Suprapubic skin (tissue), 3 donors: ENCODE data around the gene IQGAP2.

Source experiments
- EP300 ChIP-seq: sonication (generic); formaldehyde crosslinking; IDR thresholded peaks from one replicate; pipeline ENCODE4 v1.6.1; 2017; ENCODE audit warnings: antibody characterized with exemption
- POLR2A ChIP-seq, 2 donors: fragments of 450-650 bp; IDR thresholded peaks; one replicate each; pipeline ENCODE4 v1.6.1; 2017; ENCODE audit warnings: antibody characterized with exemption in 2 of 2, mild to moderate bottlenecking in 2 of 2, moderate library complexity in 2 of 2
- TF ChIP-seq, protein P1 (sequence below), 2 donors: fragments of 200-600 bp in 1 of 2; fragments of 450-650 bp in 1 of 2; sonication (generic) in 1 of 2; IDR thresholded peaks; one replicate each; pipeline ENCODE4 v1.5.1; 2016 to 2019; ENCODE audit warnings: antibody characterized with exemption in 2 of 2, mild to moderate bottlenecking in 1 of 2, moderate library complexity in 1 of 2

DNA sequence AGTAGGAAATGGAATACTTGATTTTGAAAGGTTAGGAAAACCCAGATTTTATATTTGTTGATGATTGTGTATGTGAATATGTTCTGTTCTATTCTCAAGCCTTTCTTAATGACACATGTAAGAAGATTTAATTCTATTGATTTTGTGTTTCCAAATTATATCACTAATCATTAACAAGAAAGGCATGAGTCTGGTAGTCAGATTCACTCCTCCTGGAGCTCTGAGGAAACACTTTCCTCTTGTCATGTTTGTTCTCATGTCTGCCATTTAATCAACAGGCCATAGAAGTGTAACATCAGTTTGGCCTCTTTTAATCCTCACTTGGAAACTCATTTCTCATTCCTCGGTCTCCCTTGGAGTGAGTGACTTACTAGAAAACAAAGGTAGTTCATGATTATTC lies 272.3 kb downstream of the IQGAP2 start:
- TF ChIP-seq, protein P1, sequence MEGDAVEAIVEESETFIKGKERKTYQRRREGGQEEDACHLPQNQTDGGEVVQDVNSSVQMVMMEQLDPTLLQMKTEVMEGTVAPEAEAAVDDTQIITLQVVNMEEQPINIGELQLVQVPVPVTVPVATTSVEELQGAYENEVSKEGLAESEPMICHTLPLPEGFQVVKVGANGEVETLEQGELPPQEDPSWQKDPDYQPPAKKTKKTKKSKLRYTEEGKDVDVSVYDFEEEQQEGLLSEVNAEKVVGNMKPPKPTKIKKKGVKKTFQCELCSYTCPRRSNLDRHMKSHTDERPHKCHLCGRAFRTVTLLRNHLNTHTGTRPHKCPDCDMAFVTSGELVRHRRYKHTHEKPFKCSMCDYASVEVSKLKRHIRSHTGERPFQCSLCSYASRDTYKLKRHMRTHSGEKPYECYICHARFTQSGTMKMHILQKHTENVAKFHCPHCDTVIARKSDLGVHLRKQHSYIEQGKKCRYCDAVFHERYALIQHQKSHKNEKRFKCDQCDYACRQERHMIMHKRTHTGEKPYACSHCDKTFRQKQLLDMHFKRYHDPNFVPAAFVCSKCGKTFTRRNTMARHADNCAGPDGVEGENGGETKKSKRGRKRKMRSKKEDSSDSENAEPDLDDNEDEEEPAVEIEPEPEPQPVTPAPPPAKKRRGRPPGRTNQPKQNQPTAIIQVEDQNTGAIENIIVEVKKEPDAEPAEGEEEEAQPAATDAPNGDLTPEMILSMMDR (IDR thresholded peaks at IDR 0.05) = no peak
- no peak for TF ChIP-seq POLR2A (IDR thresholded peaks at IDR 0.05)
- TF ChIP-seq EP300 = no peak
